HEK293 (cell line): ENCODE results near the gene TESMIN.

Experiments used
- CTCF ChIA-PET: fragments of 350-600 bp; formaldehyde crosslinking; extraction: SDS; loops from one replicate; lab custom pipeline; 2021; ENCODE audit warnings: antibody characterized with exemption; lab: Yijun Ruan, JAX
- POLR2A ChIA-PET: fragments of 300-600 bp; formaldehyde crosslinking; extraction: SDS; loops from one replicate; lab custom pipeline; 2020; ENCODE audit warnings: antibody characterized with exemption, inconsistent platforms; lab: Yijun Ruan, JAX
- H3K27ac ChIP-seq: fragments of 200-500 bp; sonication (Bioruptor generic); 2 replicates; pipeline ENCODE4 v1.5.1; 2014; ENCODE audit warnings: low read depth, low read length, control low read depth, inconsistent platforms; ENCODE audit errors: extremely low read depth
- H3K36me3 ChIP-seq, 2 experiments: fragments of 200-500 bp in 1 of 2; sonication (Bioruptor generic) in 1 of 2; 1 replicate in 1 of 2; 2 replicates in 1 of 2; pipeline ENCODE4 v1.5.1; 2014 to 2017; ENCODE audit warnings: inconsistent platforms in 2 of 2, low read length in 2 of 2; ENCODE audit not compliant: control insufficient read depth in 2 of 2, insufficient read depth in 1 of 2
- H3K4me1 ChIP-seq: fragments of 200-500 bp; sonication (Bioruptor generic); 2 replicates; pipeline ENCODE4 v1.5.1; 2014; ENCODE audit warnings: mild to moderate bottlenecking, low read length, inconsistent platforms; ENCODE audit not compliant: control insufficient read depth, insufficient read depth
- H3K4me3 ChIP-seq: 2 replicates; pipeline ENCODE4 v1.5.1; 2011; ENCODE audit warnings: low read depth, mild to moderate bottlenecking, control low read depth, low read length, moderate library complexity
- H3K9me3 ChIP-seq: fragments of 200-500 bp; sonication (Bioruptor generic); 2 replicates; pipeline ENCODE4 v1.5.1; 2014; ENCODE audit warnings: low read depth, low read length, inconsistent platforms; ENCODE audit not compliant: control insufficient read depth, insufficient read depth
- BCL6B ChIP-seq: fragments of 450-650 bp; formaldehyde crosslinking; IDR thresholded peaks from 2 replicates; pipeline ENCODE4 v1.5.1; 2017; ENCODE audit warnings: missing biosample characterization, missing genetic modification characterization
- GLI4 ChIP-seq: fragments of 450-650 bp; formaldehyde crosslinking; IDR thresholded peaks from 2 replicates; pipeline ENCODE4 v1.5.1; 2016; ENCODE audit warnings: missing biosample characterization, missing genetic modification characterization
- PBX3 ChIP-seq: sonication (generic); formaldehyde crosslinking; IDR thresholded peaks from 2 replicates; pipeline ENCODE4 v1.8.1; 2022; ENCODE audit warnings: mild to moderate bottlenecking, moderate library complexity, missing genetic modification reagents
- PRDM2 ChIP-seq: fragments of 450-650 bp; formaldehyde crosslinking; IDR thresholded peaks from 2 replicates; pipeline ENCODE4 v1.5.1; 2016; ENCODE audit warnings: missing biosample characterization, missing genetic modification characterization, borderline replicate concordance
- RBAK ChIP-seq: fragments of 450-650 bp; formaldehyde crosslinking; IDR thresholded peaks from 2 replicates; pipeline ENCODE4 v1.5.1; 2016; ENCODE audit warnings: missing biosample characterization, missing genetic modification characterization
- SP7 ChIP-seq: fragments of 450-650 bp; formaldehyde crosslinking; IDR thresholded peaks from 2 replicates; pipeline ENCODE4 v1.5.1; 2016; ENCODE audit warnings: missing biosample characterization, missing genetic modification characterization
- ZBTB17 ChIP-seq: fragments of 450-650 bp; formaldehyde crosslinking; IDR thresholded peaks from 2 replicates; pipeline ENCODE4 v1.5.1; 2016; ENCODE audit warnings: missing biosample characterization, missing genetic modification characterization
- ZEB2 ChIP-seq: fragments of 450-650 bp; formaldehyde crosslinking; IDR thresholded peaks from 2 replicates; pipeline ENCODE4 v1.5.1; 2016; ENCODE audit warnings: missing biosample characterization, missing genetic modification characterization
- ZNF10 ChIP-seq: fragments of 450-650 bp; formaldehyde crosslinking; IDR thresholded peaks from 2 replicates; pipeline ENCODE4 v1.5.1; 2017; ENCODE audit warnings: missing biosample characterization, missing genetic modification characterization
- ZNF133 ChIP-seq: fragments of 450-650 bp; formaldehyde crosslinking; IDR thresholded peaks from 2 replicates; pipeline ENCODE4 v1.5.1; 2016; ENCODE audit warnings: missing biosample characterization, missing genetic modification characterization
- ZNF146 ChIP-seq: fragments of 450-650 bp; formaldehyde crosslinking; IDR thresholded peaks from 2 replicates; pipeline ENCODE4 v1.5.1; 2016; ENCODE audit warnings: missing biosample characterization, missing genetic modification characterization
- ZNF155 ChIP-seq: fragments of 450-650 bp; formaldehyde crosslinking; IDR thresholded peaks from 2 replicates; pipeline ENCODE4 v1.5.1; 2016; ENCODE audit warnings: missing biosample characterization, missing genetic modification characterization
- ZNF174 ChIP-seq: fragments of 450-650 bp; formaldehyde crosslinking; IDR thresholded peaks from 2 replicates; pipeline ENCODE4 v1.5.0; 2017; ENCODE audit warnings: missing biosample characterization, mild to moderate bottlenecking, missing genetic modification characterization
- ZNF214 ChIP-seq: fragments of 450-650 bp; formaldehyde crosslinking; IDR thresholded peaks from 2 replicates; pipeline ENCODE4 v1.5.1; 2017; ENCODE audit warnings: missing biosample characterization, mild to moderate bottlenecking, missing genetic modification characterization, borderline replicate concordance
- ZNF223 ChIP-seq: fragments of 450-650 bp; formaldehyde crosslinking; IDR thresholded peaks from 2 replicates; pipeline ENCODE4 v1.5.1; 2016; ENCODE audit warnings: missing biosample characterization, missing genetic modification characterization
- ZNF324 ChIP-seq: fragments of 450-650 bp; formaldehyde crosslinking; IDR thresholded peaks from 2 replicates; pipeline ENCODE4 v1.5.1; 2016; ENCODE audit warnings: missing biosample characterization, missing genetic modification characterization
- ZNF37A ChIP-seq: fragments of 450-650 bp; IDR thresholded peaks from 2 replicates; pipeline ENCODE4 v1.5.1; 2018; ENCODE audit warnings: missing biosample characterization, missing genetic modification characterization
- ZNF488 ChIP-seq: fragments of 450-650 bp; formaldehyde crosslinking; IDR thresholded peaks from 2 replicates; pipeline ENCODE4 v1.5.1; 2016; ENCODE audit warnings: missing biosample characterization, missing genetic modification characterization
- ZNF561 ChIP-seq: fragments of 450-650 bp; IDR thresholded peaks from 2 replicates; pipeline ENCODE4 v1.5.1; 2018; ENCODE audit warnings: missing biosample characterization, missing genetic modification characterization, borderline replicate concordance
- ZNF658 ChIP-seq: fragments of 450-650 bp; formaldehyde crosslinking; IDR thresholded peaks from 2 replicates; pipeline ENCODE4; 2016; ENCODE audit warnings: missing biosample characterization, missing genetic modification characterization
- ZNF660 ChIP-seq: fragments of 450-650 bp; IDR thresholded peaks from 2 replicates; pipeline ENCODE4 v1.5.1; 2018; ENCODE audit warnings: missing biosample characterization, mild to moderate bottlenecking, missing genetic modification characterization
- ZNF692 ChIP-seq: fragments of 450-650 bp; formaldehyde crosslinking; IDR thresholded peaks from 2 replicates; pipeline ENCODE4 v1.5.1; 2016; ENCODE audit warnings: missing biosample characterization, missing genetic modification characterization
- ZNF701 ChIP-seq: fragments of 450-650 bp; formaldehyde crosslinking; IDR thresholded peaks from 2 replicates; pipeline ENCODE4 v1.5.1; 2016; ENCODE audit warnings: missing biosample characterization, missing genetic modification characterization
- ZNF704 ChIP-seq: fragments of 450-650 bp; formaldehyde crosslinking; IDR thresholded peaks from 2 replicates; pipeline ENCODE4 v1.5.1; 2016; ENCODE audit warnings: missing biosample characterization, missing genetic modification characterization
- ZNF777 ChIP-seq: fragments of 450-650 bp; formaldehyde crosslinking; IDR thresholded peaks from 2 replicates; pipeline ENCODE4 v1.5.1; 2017; ENCODE audit warnings: missing biosample characterization, missing genetic modification characterization, borderline replicate concordance
- ZNF791 ChIP-seq: fragments of 450-650 bp; formaldehyde crosslinking; IDR thresholded peaks from 2 replicates; pipeline ENCODE4 v1.5.1; 2016; ENCODE audit warnings: missing biosample characterization, missing genetic modification characterization

The TESMIN gene

GRCh38 chr11:68710409-68710808 lies 40.9 kb downstream of the TESMIN start:
- Histone ChIP-seq H3K4me1 (no peaks in the 10 kb centered on the region), H3K4me3 (no peak overlapping the region)
- CTCF ChIA-PET = no interaction called here
- TF ChIP-seq ZNF660 = no peak
- no peak for TF ChIP-seq ZNF174 (tag by site-specific recombination)
- TF ChIP-seq ZNF658 (tag by site-specific recombination) = no peak
- TF ChIP-seq ZNF777 (tag by site-specific recombination) = no peak
- TF ChIP-seq ZNF704 (tag by site-specific recombination) = no peak
- no peak for TF ChIP-seq ZNF155 (tag by site-specific recombination)
- no peak for TF ChIP-seq ZNF324 (tag by site-specific recombination)
- TF ChIP-seq ZBTB17 = no peak
- no peak for TF ChIP-seq ZNF791 (tag by site-specific recombination)
- TF ChIP-seq ZNF561 = no peak
- no peak for TF ChIP-seq ZNF37A (tag by site-specific recombination)
- TF ChIP-seq BCL6B (tag by site-specific recombination) = no peak
- no peak for TF ChIP-seq ZNF701 (tag by site-specific recombination)
- TF ChIP-seq ZNF10 (tag by site-specific recombination) = no peak
- TF ChIP-seq ZNF488 = no peak
- no peak for TF ChIP-seq ZNF214 (tag by site-specific recombination)
- TF ChIP-seq, all 188 proteins: peak for 0
- Histone ChIP-seq H3K9me3 (no peaks in the 10 kb centered on the region), H3K36me3 (no peaks in the 10 kb centered on the region), H3K27ac (no peak overlapping the region)
- POLR2A ChIA-PET = no interaction called here

- POLR2A ChIA-PET = no interaction called here
- no peaks in the 10 kb centered on the region for H3K9me3 ChIP-seq
- CTCF ChIA-PET = interaction anchor here (0.7 kb wide), 1 partner anchor 113 kb away, joined by 3 read pairs; no protein-coding TSS in a partner anchor
- H3K36me3 ChIP-seq = no peaks in the 10 kb centered on the region
- H3K4me1 ChIP-seq = no peaks in the 10 kb centered on the region
- H3K4me3 ChIP-seq = no peak overlapping the region
- H3K27ac ChIP-seq = no peak overlapping the region
- no peak for TF ChIP-seq GLI4 (tag by site-specific recombination)
- TF ChIP-seq ZNF133 (tag by site-specific recombination) = no peak
- no peak for TF ChIP-seq ZEB2 (tag by site-specific recombination)
- no peak for TF ChIP-seq PBX3 (CRISPR knock-in tag)
- TF ChIP-seq PRDM2 (tag by site-specific recombination) = no peak
- TF ChIP-seq RBAK (tag by site-specific recombination) = no peak
- TF ChIP-seq SP7 (tag by site-specific recombination) = no peak
- TF ChIP-seq ZNF692 (tag by site-specific recombination) = no peak
- no peak for TF ChIP-seq ZNF146 (tag by site-specific recombination)
- TF ChIP-seq ZNF223 (tag by site-specific recombination) = no peak
These were observed 42.3 kb downstream of the TESMIN start for GRCh38 chr11:68709062-68709461.
